Gastrocnemius medialis (tissue), 4 donors: ENCODE data around the gene ADSL. TPM values are rescaled to one million over a fixed set of nuclear protein-coding genes. Genes with fewer than 3 reads are reported as not detected.

Source experiments
- ATAC-seq, 2 donors: fragments of 150-250 bp; one replicate each; pipeline ENCODE4 v1.9.1; 2016
- DNase-seq, 2 donors: peaks; one replicate each; pipeline ENCODE4 v3.0.0-alpha.2; 2019
- H3K27ac ChIP-seq, 4 donors: fragments of 200-600 bp; sonication (generic); 1 replicate in 1 of 4; 2 replicates in 3 of 4; pipeline ENCODE4 v1.5.1; 2016 to 2018; ENCODE audit warnings: mild to moderate bottlenecking in 2 of 4, moderate library complexity in 1 of 4
- H3K27me3 ChIP-seq, 3 donors: fragments of 200-600 bp; sonication (generic) in 2 of 3; 1 replicate in 1 of 3; 2 replicates in 2 of 3; pipeline versions ENCODE4 v1.5.1 to v1.6.0; 2016 to 2019; ENCODE audit warnings: mild to moderate bottlenecking in 1 of 3, moderate library complexity in 1 of 3
- H3K36me3 ChIP-seq, 2 donors: fragments of 200-600 bp; sonication (generic) in 1 of 2; one replicate each; pipeline ENCODE4 v1.5.1; 2017 to 2018
- H3K4me1 ChIP-seq, 2 donors: fragments of 200-600 bp; sonication (generic) in 1 of 2; one replicate each; pipeline ENCODE4 v1.5.1; 2016 to 2017; ENCODE audit warnings: mild to moderate bottlenecking in 2 of 2
- H3K4me3 ChIP-seq, 4 donors: fragments of 200-600 bp; sonication (generic) in 3 of 4; 1 replicate in 1 of 4; 2 replicates in 3 of 4; pipeline ENCODE4 v1.5.1; 2016 to 2019; ENCODE audit warnings: mild to moderate bottlenecking in 2 of 4
- H3K9me3 ChIP-seq, 3 donors: fragments of 200-600 bp; sonication (generic) in 2 of 3; 1 replicate in 1 of 3; 2 replicates in 2 of 3; pipeline ENCODE4 v1.5.1; 2016 to 2019
- CTCF ChIP-seq, 5 experiments: fragments of 450-650 bp in 3 of 5; fragments of 200-600 bp in 2 of 5; sonication (generic) in 2 of 5; IDR thresholded peaks in 4 of 5; conservative IDR thresholded peaks in 1 of 5; 1 replicate in 4 of 5; 2 replicates in 1 of 5; pipeline ENCODE4 v1.5.1; 2016 to 2019; ENCODE audit warnings: antibody characterized with exemption in 5 of 5, mild to moderate bottlenecking in 3 of 5, moderate library complexity in 3 of 5
- POLR2A ChIP-seq, 2 donors: fragments of 450-650 bp; IDR thresholded peaks; one replicate each; pipeline ENCODE4 v1.6.1; 2017; ENCODE audit warnings: antibody characterized with exemption in 2 of 2, mild to moderate bottlenecking in 2 of 2, moderate library complexity in 2 of 2
- in situ Hi-C, 4 donors: fragments of 200-750 bp; cut with MboI; loops; one replicate each; pipeline versions ENCODE4 v1.15.0 to v1.8.0; 2017; ENCODE audit warnings: low sequenced_read_pairs in 4 of 4
- intact Hi-C: fragments of 100-400 bp; cut with DNase I; formaldehyde crosslinking; loops from one replicate; pipeline ENCODE4 v1.15.1; 2023; ENCODE audit warnings: low total_unique reads
- total RNA-seq, 4 donors: library from RNA; depleted of rRNA; stranded (reverse); fragments of >200 nt; gene quantifications; one replicate each; pipeline versions ENCODE4 v1.1.0 to v1.2.3, GENCODE V29; 2016

Gene ADSL
- total RNA-seq, 4 donors from 2014 or later, result 249 to 283 (median 262) TPM

GRCh38 chr22:40320687-40321086, 25.6 kb upstream of the ADSL start:
- DNase-seq, result no peak
- TF ChIP-seq POLR2A (IDR thresholded peaks at IDR 0.05) (no peak), CTCF (IDR thresholded peaks at IDR 0.05 in 4 of 5, conservative IDR thresholded peaks at IDR 0.05 in 1 of 5) (no peak)
- H3K4me1 ChIP-seq, result no peaks in the 10 kb centered on the region
- H3K27ac ChIP-seq, result no peak overlapping the region
- no peak for ATAC-seq
- H3K9me3 ChIP-seq, result no peaks in the 10 kb centered on the region
- no peak overlapping the region for H3K4me3 ChIP-seq
- intact Hi-C loops (no loop called here), in situ Hi-C loops (loop anchor here in 1 of 4 donors (25.0 kb wide), 1 partner anchor 92 kb away; no protein-coding TSS in a partner anchor)
- H3K27me3 ChIP-seq, result no peaks in the 10 kb centered on the region
- H3K36me3 ChIP-seq, result peaks cover 2 to 71% of the 10 kb centered on the region in 2 donors

- no peak for TF ChIP-seq POLR2A (IDR thresholded peaks at IDR 0.05)
- no peak for TF ChIP-seq CTCF (IDR thresholded peaks at IDR 0.05 in 4 of 5, conservative IDR thresholded peaks at IDR 0.05 in 1 of 5)
- H3K4me3 ChIP-seq, result no peak overlapping the region
- H3K36me3 ChIP-seq, result peaks cover 2 to 57% of the 10 kb centered on the region in 2 donors
- intact Hi-C loops, result no loop called here
- H3K27me3 ChIP-seq, result no peaks in the 10 kb centered on the region
- ATAC-seq, result no peak
- no peak for DNase-seq
- H3K9me3 ChIP-seq, result no peaks in the 10 kb centered on the region
- H3K4me1 ChIP-seq, result no peaks in the 10 kb centered on the region
- no peak overlapping the region for H3K27ac ChIP-seq
- in situ Hi-C loops, result loop anchor here in 1 of 4 donors (25.0 kb wide), 1 partner anchor 90 kb away; no protein-coding TSS in a partner anchor
Measured at GRCh38 chr22:40322021-40322420, 24.3 kb upstream of the ADSL start.

- Histone ChIP-seq H3K27ac (no peak overlapping the region), H3K36me3 (peaks cover 2 to 48% of the 10 kb centered on the region in 2 donors), H3K4me3 (no peak overlapping the region), H3K9me3 (no peaks in the 10 kb centered on the region), H3K4me1 (peaks cover 5 to 6% of the 10 kb centered on the region in 2 donors), H3K27me3 (no peaks in the 10 kb centered on the region)
- intact Hi-C loops, result no loop called here
- ATAC-seq (no peak), DNase-seq (no peak)
- in situ Hi-C loops, result loop anchor here in 1 of 4 donors (25.0 kb wide), 1 partner anchor 89 kb away; no protein-coding TSS in a partner anchor
- no peak for TF ChIP-seq CTCF (IDR thresholded peaks at IDR 0.05 in 4 of 5, conservative IDR thresholded peaks at IDR 0.05 in 1 of 5)
- TF ChIP-seq POLR2A (IDR thresholded peaks at IDR 0.05), result no peak
Measured at GRCh38 chr22:40322818-40323447, 23.4 kb upstream of the ADSL start.

- DNase-seq (no peak), ATAC-seq (no peak)
- in situ Hi-C loops (loop anchor here in 1 of 4 donors (25.0 kb wide), 1 partner anchor 89 kb away; no protein-coding TSS in a partner anchor), intact Hi-C loops (no loop called here)
- H3K4me3 ChIP-seq, result no peak overlapping the region
- no peak overlapping the region for H3K27ac ChIP-seq
- peaks cover 5 to 6% of the 10 kb centered on the region in 2 donors for H3K4me1 ChIP-seq
- TF ChIP-seq CTCF (IDR thresholded peaks at IDR 0.05 in 4 of 5, conservative IDR thresholded peaks at IDR 0.05 in 1 of 5), result no peak
- TF ChIP-seq POLR2A (IDR thresholded peaks at IDR 0.05), result no peak
- no peaks in the 10 kb centered on the region for H3K27me3 ChIP-seq
- H3K36me3 ChIP-seq, result peaks cover 0 to 41% of the 10 kb centered on the region in 2 donors
- H3K9me3 ChIP-seq, result no peaks in the 10 kb centered on the region
Measured at GRCh38 chr22:40323681-40324171, 22.6 kb upstream of the ADSL start.
